ENCODE results near the gene TMEM121.

The TMEM121 gene

GRCh38 chr14:105525861-105526775 lies at the start of gene TMEM121:
TSS of gene TMEM121 (plus strand) at chr14:105526583. CDS start at chr14:105528835, 2,252 bp downstream.
- peak; percentile 44 for DNase-seq

GRCh38 chr14:105476831-105477659 lies 49.3 kb upstream of the TMEM121 start:
- DNase-seq: no peak

- DNase-seq: peak; percentile 88
These were observed 48.6 kb upstream of the TMEM121 start for GRCh38 chr14:105477660-105478397.

- peak; percentile 58 for DNase-seq
These were observed 47.8 kb upstream of the TMEM121 start for GRCh38 chr14:105478398-105479251.

- DNase-seq: peak; percentile 24
These were observed 46.8 kb upstream of the TMEM121 start for GRCh38 chr14:105479431-105480158.

GRCh38 chr14:105480199-105480746 lies 46.1 kb upstream of the TMEM121 start:
- no peak for DNase-seq

GRCh38 chr14:105480807-105481801 lies 45.3 kb upstream of the TMEM121 start:
- DNase-seq: peak; percentile 89

GRCh38 chr14:105481886-105482457 lies 44.4 kb upstream of the TMEM121 start:
- peak; percentile 96 for DNase-seq

GRCh38 chr14:105482486-105483110 lies 43.8 kb upstream of the TMEM121 start:
- no peak for DNase-seq

GRCh38 chr14:105483300-105484068 lies 42.9 kb upstream of the TMEM121 start:
- no peak for DNase-seq

- peak; percentile 74 for DNase-seq
These were observed 42.0 kb upstream of the TMEM121 start for GRCh38 chr14:105484069-105484996.

- DNase-seq: no peak
These were observed 41.4 kb upstream of the TMEM121 start for GRCh38 chr14:105484997-105485393.

GRCh38 chr14:105485739-105486162 lies 40.6 kb upstream of the TMEM121 start:
- peak; percentile 64 for DNase-seq

- no peak for DNase-seq
These were observed 40.0 kb upstream of the TMEM121 start, which contains the start of gene CRIP1 for GRCh38 chr14:105486163-105486973. TSS of gene CRIP1 (plus strand) at chr14:105486886. CDS start at chr14:105487260, 374 bp downstream.

- peak; percentile 72 for DNase-seq
These were observed 39.4 kb upstream of the TMEM121 start for GRCh38 chr14:105486974-105487448.
